ENCODE measurements around the gene FGD4. TPM values are rescaled to one million over a fixed set of nuclear protein-coding genes. Genes with fewer than 3 reads are reported as not detected.
A peak's percentile ranks its signal among the peaks of the same experiment; 100 is the strongest.

The FGD4 gene
- total RNA-seq, 4 donors from 2014 or later, result 13.8 to 34.6 (median 20.8) TPM

- intact Hi-C loops (cut with DNase I; ENCODE audit: low total_unique reads), result no loop called here
- H3K4me3 ChIP-seq, result no peak overlapping the region
- no peaks in the 10 kb centered on the region for H3K9me3 ChIP-seq
- H3K4me1 ChIP-seq, result peaks cover 0 to 5% of the 10 kb centered on the region in 2 donors
- DNase-seq, result no peak
- no peaks in the 10 kb centered on the region for H3K27me3 ChIP-seq
- no peak for TF ChIP-seq POLR2A (IDR thresholded peaks at IDR 0.05)
- TF ChIP-seq CTCF (IDR thresholded peaks at IDR 0.05), result no peak
- H3K36me3 ChIP-seq, result no peaks in the 10 kb centered on the region
- no peak overlapping the region for H3K27ac ChIP-seq
Observed at GRCh38 chr12:32662665-32663064, 263.3 kb downstream of the FGD4 start.

- intact Hi-C loops (cut with DNase I; ENCODE audit: low total_unique reads), result no loop called here
- Histone ChIP-seq H3K27me3 (no peaks in the 10 kb centered on the region), H3K4me3 (peak overlapping the region in 1 of 2 donors; percentile 11), H3K36me3 (no peaks in the 10 kb centered on the region), H3K4me1 (no peaks in the 10 kb centered on the region), H3K9me3 (no peaks in the 10 kb centered on the region), H3K27ac (no peak overlapping the region)
- TF ChIP-seq CTCF (IDR thresholded peaks at IDR 0.05) (no peak), POLR2A (IDR thresholded peaks at IDR 0.05) (no peak)
- no peak for DNase-seq
Observed at GRCh38 chr12:32666018-32666417, 266.7 kb downstream of the FGD4 start.

GRCh38 chr12:32669584-32669983 lies 270.2 kb downstream of the FGD4 start:
- H3K4me3 ChIP-seq, result no peak overlapping the region
- H3K36me3 ChIP-seq, result no peaks in the 10 kb centered on the region
- TF ChIP-seq CTCF (IDR thresholded peaks at IDR 0.05), result no peak
- TF ChIP-seq POLR2A (IDR thresholded peaks at IDR 0.05), result no peak
- intact Hi-C loops (cut with DNase I; ENCODE audit: low total_unique reads), result no loop called here
- DNase-seq, result no peak
- no peak overlapping the region for H3K27ac ChIP-seq
- H3K4me1 ChIP-seq, result no peaks in the 10 kb centered on the region
- H3K9me3 ChIP-seq, result no peaks in the 10 kb centered on the region
- H3K27me3 ChIP-seq, result no peaks in the 10 kb centered on the region

- DNase-seq, result peak in 1 of 2 donors; percentile 43
- Histone ChIP-seq H3K9me3 (no peaks in the 10 kb centered on the region), H3K4me1 (no peaks in the 10 kb centered on the region), H3K4me3 (no peak overlapping the region), H3K27me3 (no peaks in the 10 kb centered on the region), H3K27ac (no peak overlapping the region), H3K36me3 (no peaks in the 10 kb centered on the region)
- TF ChIP-seq POLR2A (IDR thresholded peaks at IDR 0.05) (no peak), CTCF (IDR thresholded peaks at IDR 0.05) (peak; percentile 25 to 65 (median 49))
- intact Hi-C loops (cut with DNase I; ENCODE audit: low total_unique reads), result no loop called here
Observed at GRCh38 chr12:32671930-32672780, 272.8 kb downstream of the FGD4 start.

GRCh38 chr12:32679091-32679919 lies 279.9 kb downstream of the FGD4 start, which contains the start of gene DNM1L:
Gene DNM1L (plus strand): TSS chr12:32679301. CDS start chr12:32679364, 63 bp downstream.
- intact Hi-C loops (cut with DNase I; ENCODE audit: low total_unique reads), result no loop called here
- Histone ChIP-seq H3K27me3 (no peaks in the 10 kb centered on the region), H3K9me3 (no peaks in the 10 kb centered on the region), H3K36me3 (no peaks in the 10 kb centered on the region), H3K4me3 (peak within 1 kb of the TSS; percentile 54 to 93), H3K4me1 (no peaks in the 10 kb centered on the region), H3K27ac (peak within 1 kb of the TSS; percentile 92 to 93)
- DNase-seq, result peak; percentile 93
- TF ChIP-seq POLR2A (IDR thresholded peaks at IDR 0.05) (peak; percentile 75 to 79), CTCF (IDR thresholded peaks at IDR 0.05) (peak in 2 of 4 experiments; percentile 5 to 34)
